ENCODE data around the gene GJA5.
"Not testable (repeated sequence)": the region's sequence is repeated elsewhere in the genome, so short reads cannot be mapped to it uniquely, and the experiment has no call there.

The GJA5 gene

GRCh38 chr1:147735423-147735822 is 25.0 kb downstream of the GJA5 start:
- Histone ChIP-seq H3F3A (ENCODE audit: low read depth) (no peaks in the 10 kb centered on the region), H3K4me3 (ENCODE audit: low read length, poor library complexity, severe bottlenecking) (no peak overlapping the region), H3K27me3 (ENCODE audit: insufficient read depth, low read length, poor library complexity, severe bottlenecking) (no peaks in the 10 kb centered on the region), H3K79me2 (ENCODE audit: insufficient read depth, low read length) (no peaks in the 10 kb centered on the region), H3K36me3 (ENCODE audit: insufficient read depth, low read length) (no peaks in the 10 kb centered on the region), H2AFZ (ENCODE audit: low read length) (no peak overlapping the region), H3K4me2 (ENCODE audit: low read depth, low read length, poor library complexity, severe bottlenecking) (no peak overlapping the region), H3K4me1 (ENCODE audit: insufficient read depth, low read length, poor library complexity, severe bottlenecking) (peaks cover 9% of the 10 kb centered on the region), H3K9ac (ENCODE audit: low read depth, low read length, poor library complexity, severe bottlenecking) (no peak overlapping the region), H3K9me3 (ENCODE audit: insufficient read depth, low read depth, low read length) (no peaks in the 10 kb centered on the region), H4K20me1 (ENCODE audit: insufficient read depth, low read length, poor library complexity, severe bottlenecking) (no peaks in the 10 kb centered on the region), H3K9me2 (replicated peaks; ENCODE audit: low read depth, low read length) (no peaks in the 10 kb centered on the region)
- TF ChIP-seq CTCF (conservative IDR thresholded peaks at IDR 0.05; ENCODE audit: low read length) (no peak), EZH2phosphoT487 (IDR thresholded peaks at IDR 0.05; ENCODE audit: borderline replicate concordance) (no peak)

GRCh38 chr1:147734291-147734841 is 26.0 kb downstream of the GJA5 start:
- not testable (repeated sequence) for H4K20me1 ChIP-seq (ENCODE audit: insufficient read depth, low read length, poor library complexity, severe bottlenecking); H3K9me3 ChIP-seq (ENCODE audit: insufficient read depth, low read depth, low read length); H2AFZ ChIP-seq (ENCODE audit: low read length); H3K9me2 ChIP-seq (replicated peaks; ENCODE audit: low read depth, low read length); H3K79me2 ChIP-seq (ENCODE audit: insufficient read depth, low read length); H3K4me2 ChIP-seq (ENCODE audit: low read depth, low read length, poor library complexity, severe bottlenecking); H3F3A ChIP-seq (ENCODE audit: low read depth); H3K4me3 ChIP-seq (ENCODE audit: low read length, poor library complexity, severe bottlenecking); H3K36me3 ChIP-seq (ENCODE audit: insufficient read depth, low read length); H3K27me3 ChIP-seq (ENCODE audit: insufficient read depth, low read length, poor library complexity, severe bottlenecking); H3K9ac ChIP-seq (ENCODE audit: low read depth, low read length, poor library complexity, severe bottlenecking)
- peaks cover 11% of the 10 kb centered on the region for H3K4me1 ChIP-seq (ENCODE audit: insufficient read depth, low read length, poor library complexity, severe bottlenecking)

DNA sequence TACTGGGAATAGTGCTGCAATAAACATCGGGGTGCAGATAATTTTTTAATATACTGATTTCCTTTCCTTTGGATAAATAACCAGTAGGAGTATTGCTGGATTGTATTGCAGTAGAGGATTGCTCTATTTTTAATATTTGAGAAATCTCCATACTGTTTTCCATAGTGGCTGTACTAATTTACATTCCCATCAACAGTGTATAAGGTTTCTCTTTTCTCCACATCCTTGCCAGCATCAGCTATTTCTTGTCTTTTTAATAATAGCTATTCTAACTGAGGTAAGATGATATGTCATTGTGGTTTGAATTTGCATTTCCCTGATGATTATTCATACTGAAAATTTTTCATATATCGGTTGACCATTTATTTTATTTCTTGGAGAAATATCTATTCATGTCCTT is 31.1 kb downstream of the GJA5 start:
- TF ChIP-seq CTCF (conservative IDR thresholded peaks at IDR 0.05; ENCODE audit: low read length) (no peak), EZH2phosphoT487 (IDR thresholded peaks at IDR 0.05; ENCODE audit: borderline replicate concordance) (no peak)
- no peak overlapping the region for H3K4me2 ChIP-seq (ENCODE audit: low read depth, low read length, poor library complexity, severe bottlenecking)
- H3K4me3 ChIP-seq (ENCODE audit: low read length, poor library complexity, severe bottlenecking), result no peak overlapping the region
- no peaks in the 10 kb centered on the region for H3K27me3 ChIP-seq (ENCODE audit: insufficient read depth, low read length, poor library complexity, severe bottlenecking)
- H3K9me2 ChIP-seq (replicated peaks; ENCODE audit: low read depth, low read length), result no peaks in the 10 kb centered on the region
- H3K9me3 ChIP-seq (ENCODE audit: insufficient read depth, low read depth, low read length), result no peaks in the 10 kb centered on the region
- no peak overlapping the region for H2AFZ ChIP-seq (ENCODE audit: low read length)
- H3K9ac ChIP-seq (ENCODE audit: low read depth, low read length, poor library complexity, severe bottlenecking), result no peak overlapping the region
- H4K20me1 ChIP-seq (ENCODE audit: insufficient read depth, low read length, poor library complexity, severe bottlenecking), result no peaks in the 10 kb centered on the region
- H3F3A ChIP-seq (ENCODE audit: low read depth), result no peaks in the 10 kb centered on the region; the same call in 1 of the 2 replicates
- H3K79me2 ChIP-seq (ENCODE audit: insufficient read depth, low read length), result no peaks in the 10 kb centered on the region
- no peaks in the 10 kb centered on the region for H3K36me3 ChIP-seq (ENCODE audit: insufficient read depth, low read length)
- H3K4me1 ChIP-seq (ENCODE audit: insufficient read depth, low read length, poor library complexity, severe bottlenecking), result peaks cover 16% of the 10 kb centered on the region

- no peaks in the 10 kb centered on the region for H3K79me2 ChIP-seq (ENCODE audit: insufficient read depth, low read length)
- no peak for TF ChIP-seq CTCF (conservative IDR thresholded peaks at IDR 0.05; ENCODE audit: low read length)
- TF ChIP-seq EZH2phosphoT487 (IDR thresholded peaks at IDR 0.05; ENCODE audit: borderline replicate concordance), result no peak
- H3K9me3 ChIP-seq (ENCODE audit: insufficient read depth, low read depth, low read length), result no peaks in the 10 kb centered on the region
- H3K9me2 ChIP-seq (replicated peaks; ENCODE audit: low read depth, low read length), result no peaks in the 10 kb centered on the region
- no peaks in the 10 kb centered on the region for H3K27me3 ChIP-seq (ENCODE audit: insufficient read depth, low read length, poor library complexity, severe bottlenecking)
- H3K36me3 ChIP-seq (ENCODE audit: insufficient read depth, low read length), result no peaks in the 10 kb centered on the region
- peaks cover 16% of the 10 kb centered on the region for H3K4me1 ChIP-seq (ENCODE audit: insufficient read depth, low read length, poor library complexity, severe bottlenecking)
- H3K4me3 ChIP-seq (ENCODE audit: low read length, poor library complexity, severe bottlenecking), result no peak overlapping the region
- no peaks in the 10 kb centered on the region; the same call in 1 of the 2 replicates for H3F3A ChIP-seq (ENCODE audit: low read depth)
- no peak overlapping the region for H3K4me2 ChIP-seq (ENCODE audit: low read depth, low read length, poor library complexity, severe bottlenecking)
- no peaks in the 10 kb centered on the region for H4K20me1 ChIP-seq (ENCODE audit: insufficient read depth, low read length, poor library complexity, severe bottlenecking)
- H3K9ac ChIP-seq (ENCODE audit: low read depth, low read length, poor library complexity, severe bottlenecking), result no peak overlapping the region
- H2AFZ ChIP-seq (ENCODE audit: low read length), result peak overlapping the region; percentile 6; the same call in 1 of the 2 replicates
These were observed 34.2 kb downstream of the GJA5 start for GRCh38 chr1:147726168-147726567.

Data from Loucy (cell line).